Measurements from ENCODE around the gene GLRX3. TPM values are rescaled to one million over a fixed set of nuclear protein-coding genes. Genes with fewer than 3 reads are reported as not detected.

Gene GLRX3
- total RNA-seq, 1 experiment from 2014 or later, result 79.8 TPM

DNA sequence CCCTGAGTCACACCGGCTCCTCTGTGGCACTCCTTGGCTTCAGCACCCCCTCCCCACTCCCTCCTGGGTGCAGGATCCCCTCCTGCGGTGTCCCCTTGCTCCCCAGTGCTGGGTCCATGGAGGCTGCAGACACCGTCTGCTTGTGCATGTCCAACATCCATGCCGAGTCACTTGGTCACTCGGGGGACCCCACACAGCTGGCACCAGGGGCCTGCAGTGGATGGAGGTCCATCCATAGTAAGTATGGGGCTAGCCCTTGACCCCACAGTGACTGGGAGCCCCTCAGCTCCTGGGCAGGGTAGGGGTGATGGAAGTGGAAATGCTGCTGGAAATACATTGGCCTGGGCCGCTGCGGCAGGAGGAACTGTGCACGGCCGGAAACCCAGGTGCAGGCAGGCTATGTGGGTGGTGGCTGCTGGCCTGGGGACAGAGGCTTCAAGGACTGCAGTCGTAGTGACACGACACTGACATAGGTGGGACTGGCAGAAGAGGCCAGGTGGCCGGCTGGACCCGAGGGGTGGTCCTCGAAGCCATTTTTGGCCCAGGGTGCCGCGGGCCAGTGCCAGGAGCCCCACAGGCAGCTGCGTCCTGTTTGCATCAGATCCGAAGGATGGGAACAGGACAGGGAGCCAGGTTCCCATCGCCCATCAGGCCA, 58.9 kb downstream of the GLRX3 start:
- Mint-ChIP-seq H3K27me3 (ENCODE audit: unreplicated experiment) (peaks cover 2% of the 10 kb centered on the region), H3K4me3 (ENCODE audit: low read depth, unreplicated experiment) (no peak overlapping the region), H3K36me3 (ENCODE audit: insufficient read depth, unreplicated experiment) (peaks cover 17% of the 10 kb centered on the region), H3K9me3 (ENCODE audit: low read depth, unreplicated experiment) (no peaks in the 10 kb centered on the region), H3K27ac (ENCODE audit: unreplicated experiment) (no peak overlapping the region), H3K4me1 (ENCODE audit: low read depth, unreplicated experiment) (no peaks in the 10 kb centered on the region)
- no TSS peak for BruUV-seq (replicated peaks)
- intact Hi-C loops (cut with micrococcal nuclease; ENCODE audit: unreplicated experiment), result no loop called here
- TF ChIP-seq, protein P1, sequence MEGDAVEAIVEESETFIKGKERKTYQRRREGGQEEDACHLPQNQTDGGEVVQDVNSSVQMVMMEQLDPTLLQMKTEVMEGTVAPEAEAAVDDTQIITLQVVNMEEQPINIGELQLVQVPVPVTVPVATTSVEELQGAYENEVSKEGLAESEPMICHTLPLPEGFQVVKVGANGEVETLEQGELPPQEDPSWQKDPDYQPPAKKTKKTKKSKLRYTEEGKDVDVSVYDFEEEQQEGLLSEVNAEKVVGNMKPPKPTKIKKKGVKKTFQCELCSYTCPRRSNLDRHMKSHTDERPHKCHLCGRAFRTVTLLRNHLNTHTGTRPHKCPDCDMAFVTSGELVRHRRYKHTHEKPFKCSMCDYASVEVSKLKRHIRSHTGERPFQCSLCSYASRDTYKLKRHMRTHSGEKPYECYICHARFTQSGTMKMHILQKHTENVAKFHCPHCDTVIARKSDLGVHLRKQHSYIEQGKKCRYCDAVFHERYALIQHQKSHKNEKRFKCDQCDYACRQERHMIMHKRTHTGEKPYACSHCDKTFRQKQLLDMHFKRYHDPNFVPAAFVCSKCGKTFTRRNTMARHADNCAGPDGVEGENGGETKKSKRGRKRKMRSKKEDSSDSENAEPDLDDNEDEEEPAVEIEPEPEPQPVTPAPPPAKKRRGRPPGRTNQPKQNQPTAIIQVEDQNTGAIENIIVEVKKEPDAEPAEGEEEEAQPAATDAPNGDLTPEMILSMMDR (IDR thresholded peaks at IDR 0.05; ENCODE audit: unreplicated experiment), result no peak
- DNase-seq, result no peak
- CTCF ChIA-PET, result no interaction called here

DNA sequence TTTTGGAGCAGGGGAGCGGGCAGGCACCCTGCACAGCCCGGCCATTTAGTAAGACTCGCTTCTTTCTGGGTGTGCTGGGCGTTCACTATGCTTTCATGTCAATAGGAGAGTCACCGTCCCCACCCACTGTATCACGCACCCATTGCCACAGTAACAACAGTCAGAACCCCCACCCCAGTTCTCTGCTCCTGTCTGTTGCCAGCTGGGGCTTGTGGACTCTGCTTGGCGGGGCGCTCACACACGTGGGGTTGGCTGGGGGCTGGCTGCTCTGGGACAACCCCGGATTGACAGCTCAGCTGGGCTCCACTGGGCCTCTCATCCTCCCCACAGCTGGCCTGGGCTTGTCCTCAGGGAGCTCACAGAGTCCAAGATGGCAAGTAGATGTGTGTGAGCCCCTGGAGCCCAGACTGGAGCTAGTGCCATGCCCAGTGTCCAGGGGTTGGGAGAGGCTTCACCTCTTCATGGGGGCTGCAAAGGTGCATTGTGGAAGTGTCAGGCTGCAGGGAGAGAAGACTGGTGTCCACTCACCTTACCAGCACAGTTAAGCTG, 59.6 kb downstream of the GLRX3 start:
- intact Hi-C loops (cut with micrococcal nuclease; ENCODE audit: unreplicated experiment), result no loop called here
- BruUV-seq (replicated peaks), result no TSS peak
- TF ChIP-seq, protein P1 (IDR thresholded peaks at IDR 0.05; ENCODE audit: unreplicated experiment), result no peak
- peaks cover 9% of the 10 kb centered on the region for H3K27me3 Mint-ChIP-seq (ENCODE audit: unreplicated experiment)
- H3K36me3 Mint-ChIP-seq (ENCODE audit: insufficient read depth, unreplicated experiment), result peaks cover 14% of the 10 kb centered on the region
- no peak for DNase-seq
- CTCF ChIA-PET, result no interaction called here
- H3K9me3 Mint-ChIP-seq (ENCODE audit: low read depth, unreplicated experiment), result no peaks in the 10 kb centered on the region
- no peaks in the 10 kb centered on the region for H3K4me1 Mint-ChIP-seq (ENCODE audit: low read depth, unreplicated experiment)
- H3K4me3 Mint-ChIP-seq (ENCODE audit: low read depth, unreplicated experiment), result no peak overlapping the region
- no peak overlapping the region for H3K27ac Mint-ChIP-seq (ENCODE audit: unreplicated experiment)

DNA sequence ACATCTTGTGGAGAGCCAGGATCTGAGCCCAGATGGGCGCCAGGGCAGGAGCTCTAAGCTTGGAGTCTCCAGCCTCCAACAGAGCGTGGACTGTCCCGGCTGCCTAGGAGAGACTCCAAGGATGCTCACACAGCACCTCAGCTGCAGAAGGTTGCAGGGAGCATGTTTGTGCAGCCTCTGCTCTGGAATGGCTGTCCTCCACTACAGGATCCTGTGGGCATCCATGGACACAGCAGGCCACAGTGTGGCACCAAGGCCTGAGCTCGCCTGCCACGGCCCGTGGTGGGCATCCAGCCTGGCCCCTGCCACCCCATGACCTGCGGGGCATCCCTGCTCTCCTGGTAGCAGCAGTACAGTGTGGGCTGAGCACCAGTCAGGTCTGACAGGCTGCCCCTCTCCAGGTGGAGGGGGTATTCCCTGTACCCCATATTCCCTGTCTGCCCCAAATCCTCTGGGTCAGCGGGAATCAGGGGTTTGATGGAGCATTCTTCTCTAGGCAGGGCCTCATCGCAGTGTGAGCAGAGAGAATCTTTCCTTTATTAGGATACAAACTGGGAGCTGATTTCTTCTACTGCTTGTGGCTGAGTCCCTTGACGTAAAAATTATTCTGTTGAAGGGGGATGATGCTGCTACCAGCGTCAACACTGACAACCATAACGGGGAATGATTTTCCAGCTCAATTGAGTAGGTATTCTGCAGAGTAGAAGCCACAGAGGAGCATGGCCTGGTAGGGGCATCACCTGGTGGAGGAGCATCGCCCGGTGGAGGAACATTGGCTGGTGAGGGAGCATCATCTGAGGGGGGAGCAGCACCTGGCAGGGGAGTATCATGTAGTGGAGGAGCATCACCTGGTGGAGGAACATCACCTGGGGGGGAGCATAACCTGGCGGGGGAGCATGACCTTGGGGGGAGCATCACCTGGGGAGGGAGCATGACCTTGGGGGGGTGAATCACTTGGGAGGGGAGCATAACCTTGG, 60.6 kb downstream of the GLRX3 start:
- Mint-ChIP-seq H3K4me1 (ENCODE audit: low read depth, unreplicated experiment) (no peaks in the 10 kb centered on the region), H3K27me3 (ENCODE audit: unreplicated experiment) (peaks cover 18% of the 10 kb centered on the region), H3K9me3 (ENCODE audit: low read depth, unreplicated experiment) (no peaks in the 10 kb centered on the region), H3K36me3 (ENCODE audit: insufficient read depth, unreplicated experiment) (peaks cover 14% of the 10 kb centered on the region), H3K4me3 (ENCODE audit: low read depth, unreplicated experiment) (no peak overlapping the region), H3K27ac (ENCODE audit: unreplicated experiment) (no peak overlapping the region)
- BruUV-seq (replicated peaks), result no TSS peak
- DNase-seq, result no peak
- TF ChIP-seq, protein P1 (IDR thresholded peaks at IDR 0.05; ENCODE audit: unreplicated experiment), result no peak
- CTCF ChIA-PET, result no interaction called here
- intact Hi-C loops (cut with micrococcal nuclease; ENCODE audit: unreplicated experiment), result no loop called here

DNA sequence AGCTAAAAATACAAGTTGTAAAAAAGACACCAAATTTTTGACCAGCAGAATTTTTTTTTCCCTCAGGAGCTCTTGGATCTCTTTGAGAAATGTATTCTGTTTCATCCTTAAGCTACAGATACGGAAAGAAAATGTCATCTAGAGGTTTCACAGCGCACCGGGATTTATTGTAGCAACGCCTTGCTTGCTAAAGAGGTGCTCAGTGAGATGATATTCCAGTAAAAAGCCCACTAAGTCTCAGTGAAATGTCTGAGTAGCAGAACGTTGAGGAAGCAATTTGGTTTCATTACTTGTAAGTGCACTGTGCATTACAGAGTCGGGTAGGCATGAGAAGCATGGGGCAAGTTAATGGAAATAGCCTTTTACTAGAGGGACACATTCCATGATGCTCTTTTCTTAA, 62.5 kb downstream of the GLRX3 start:
- DNase-seq, result no peak
- intact Hi-C loops (cut with micrococcal nuclease; ENCODE audit: unreplicated experiment), result no loop called here
- H3K27me3 Mint-ChIP-seq (ENCODE audit: unreplicated experiment), result peaks cover 31% of the 10 kb centered on the region
- no TSS peak for BruUV-seq (replicated peaks)
- TF ChIP-seq, protein P1 (IDR thresholded peaks at IDR 0.05; ENCODE audit: unreplicated experiment), result no peak
- H3K4me1 Mint-ChIP-seq (ENCODE audit: low read depth, unreplicated experiment), result no peaks in the 10 kb centered on the region
- no peaks in the 10 kb centered on the region for H3K9me3 Mint-ChIP-seq (ENCODE audit: low read depth, unreplicated experiment)
- CTCF ChIA-PET, result interaction anchor here (0.7 kb wide), 1 partner anchor 66 kb away, joined by 3 read pairs; no protein-coding TSS in a partner anchor
- H3K36me3 Mint-ChIP-seq (ENCODE audit: insufficient read depth, unreplicated experiment), result peaks cover 9% of the 10 kb centered on the region
- H3K4me3 Mint-ChIP-seq (ENCODE audit: low read depth, unreplicated experiment), result no peak overlapping the region
- no peak overlapping the region for H3K27ac Mint-ChIP-seq (ENCODE audit: unreplicated experiment)

Measured in Calu3 (cell line).